Hematopoietic multipotent progenitor cell treated with erythropoietin and hydrocortisone succinate and interleukin-3 and kit ligand, for 17 days (in vitro differentiated cells): ENCODE data around the gene MIB2.
A peak's percentile ranks its signal among the peaks of the same experiment; 100 is the strongest.
"Not testable (repeated sequence)": the region's sequence is repeated elsewhere in the genome, so short reads cannot be mapped to it uniquely, and the experiment has no call there.

Source experiments
- DNase-seq: peaks from one replicate; pipeline ENCODE4 v3.0.0-alpha.2; 2015; ENCODE audit warnings: low spot score

The MIB2 gene

DNA sequence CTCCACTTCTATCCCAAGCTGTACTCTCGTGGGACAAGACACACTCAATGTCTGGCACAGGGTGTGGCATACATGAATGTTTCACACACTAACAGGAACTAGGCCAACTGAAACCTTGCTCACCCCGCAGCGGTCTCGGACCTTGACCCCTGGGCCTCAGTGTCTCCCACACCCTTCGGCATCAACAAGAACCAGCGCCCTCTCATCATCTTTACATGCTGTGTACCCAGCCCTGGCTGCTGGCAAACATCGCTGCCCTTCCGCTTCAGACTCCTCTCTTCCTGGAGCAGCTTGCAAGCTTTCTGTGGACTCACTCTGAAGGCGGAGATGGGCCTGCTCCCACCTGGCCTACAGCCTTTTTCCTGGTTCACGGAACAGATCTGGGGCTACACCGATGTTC lies 33.0 kb downstream of the MIB2 start:
- DNase-seq = not testable (repeated sequence)

GRCh38 chr1:1658583-1659549 lies 43.6 kb downstream of the MIB2 start, which contains the start of gene CDK11B:
TSS of gene CDK11B (minus strand) at chr1:1659004. CDS start at chr1:1657485, 1,519 bp downstream.
- DNase-seq = peak; percentile 97

GRCh38 chr1:1662392-1662791 lies 47.1 kb downstream of the MIB2 start:
- not testable (repeated sequence) for DNase-seq

GRCh38 chr1:1662830-1663560 lies 47.7 kb downstream of the MIB2 start:
- DNase-seq = not testable (repeated sequence)

DNA sequence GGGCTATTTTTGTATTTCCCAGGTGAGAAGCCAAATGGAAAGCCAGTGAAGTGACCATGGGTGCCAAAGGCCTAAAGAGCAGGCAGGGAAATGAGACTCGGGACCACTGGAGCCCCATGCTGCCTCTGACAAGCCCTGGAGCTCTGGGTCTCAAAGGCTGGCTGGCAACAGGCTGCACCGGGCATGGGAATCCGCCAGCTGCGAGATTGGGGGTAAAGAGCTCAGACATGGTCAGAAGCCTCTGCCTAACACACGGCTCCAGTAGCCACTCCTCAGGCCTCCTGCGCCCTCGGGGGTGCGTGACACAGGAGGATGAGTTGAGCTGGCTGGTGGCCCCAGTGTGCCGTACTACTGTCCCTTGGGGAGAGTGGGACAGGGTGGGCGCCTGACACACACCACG lies 49.0 kb downstream of the MIB2 start:
- not testable (repeated sequence) for DNase-seq

GRCh38 chr1:1664941-1665814 lies 49.9 kb downstream of the MIB2 start:
- DNase-seq = no peak

- DNase-seq = peak; percentile 42
These were observed 50.5 kb downstream of the MIB2 start for GRCh38 chr1:1665815-1666251.

DNA sequence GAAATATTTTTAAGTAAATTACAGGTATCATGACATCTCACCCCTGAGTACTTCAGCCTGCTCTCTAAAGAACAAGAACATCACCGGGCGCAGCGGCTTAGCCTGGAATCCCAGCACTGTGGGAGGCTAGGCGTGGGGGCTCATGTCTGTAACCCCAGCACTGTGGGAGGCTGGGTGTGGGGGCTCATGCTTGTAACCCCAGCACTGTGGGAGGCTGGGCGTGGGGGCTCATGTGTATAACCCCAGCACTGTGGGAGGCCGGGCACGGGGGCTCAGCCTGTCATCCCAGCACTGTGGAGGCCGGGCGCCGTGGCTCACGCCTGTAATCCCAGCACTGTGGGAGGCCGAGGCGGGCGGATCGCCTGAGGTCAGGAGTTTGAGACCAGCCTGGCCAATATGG lies 51.2 kb downstream of the MIB2 start:
- DNase-seq = no peak

GRCh38 chr1:1669468-1670440 lies 54.5 kb downstream of the MIB2 start:
- no peak for DNase-seq

DNA sequence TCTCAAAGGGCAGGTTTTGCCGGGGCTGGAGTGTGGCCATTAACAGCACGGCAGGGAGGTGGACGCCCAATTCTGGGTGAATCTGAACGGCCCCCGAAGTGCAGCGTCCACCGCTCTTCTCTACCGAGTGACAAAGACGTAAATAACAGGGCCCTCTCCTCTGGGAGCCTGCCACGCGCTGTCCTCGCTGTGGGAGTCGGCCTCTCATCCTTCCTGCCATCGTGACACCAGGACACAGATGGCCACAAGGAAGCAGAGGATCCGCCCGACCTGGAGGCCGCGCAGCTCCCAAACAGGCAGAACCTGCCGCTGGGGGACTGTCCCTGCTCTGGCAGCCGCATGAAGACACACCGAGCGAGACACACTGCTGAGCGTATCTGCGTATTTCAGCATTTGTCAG lies 55.6 kb downstream of the MIB2 start:
- no peak for DNase-seq

GRCh38 chr1:1671365-1672119 lies 56.2 kb downstream of the MIB2 start:
- DNase-seq = no peak

GRCh38 chr1:1672181-1672965 lies 57.1 kb downstream of the MIB2 start:
- DNase-seq = no peak

DNA sequence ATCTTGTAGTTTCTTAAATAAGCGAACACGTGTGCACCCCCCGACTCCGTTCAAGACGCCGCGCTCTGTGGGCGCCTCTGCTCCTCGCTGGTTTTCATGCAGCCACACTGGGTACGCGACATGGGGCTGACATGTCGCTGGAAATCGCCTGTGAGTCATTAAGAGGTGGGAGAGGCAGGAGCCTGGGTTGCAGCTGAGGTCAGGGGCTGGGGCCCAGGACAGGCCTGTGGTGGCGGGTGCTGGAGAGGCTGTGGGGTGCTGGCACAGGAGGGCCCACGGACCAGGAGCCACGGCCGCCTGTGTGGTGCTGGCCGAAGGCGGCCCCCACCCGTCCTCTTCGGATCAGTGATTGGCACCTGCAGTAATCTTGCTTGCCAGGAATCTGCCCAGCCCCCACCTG lies 59.5 kb downstream of the MIB2 start:
- not testable (repeated sequence) for DNase-seq

- not testable (repeated sequence) for DNase-seq
These were observed 59.9 kb downstream of the MIB2 start for GRCh38 chr1:1675218-1675617.

DNA sequence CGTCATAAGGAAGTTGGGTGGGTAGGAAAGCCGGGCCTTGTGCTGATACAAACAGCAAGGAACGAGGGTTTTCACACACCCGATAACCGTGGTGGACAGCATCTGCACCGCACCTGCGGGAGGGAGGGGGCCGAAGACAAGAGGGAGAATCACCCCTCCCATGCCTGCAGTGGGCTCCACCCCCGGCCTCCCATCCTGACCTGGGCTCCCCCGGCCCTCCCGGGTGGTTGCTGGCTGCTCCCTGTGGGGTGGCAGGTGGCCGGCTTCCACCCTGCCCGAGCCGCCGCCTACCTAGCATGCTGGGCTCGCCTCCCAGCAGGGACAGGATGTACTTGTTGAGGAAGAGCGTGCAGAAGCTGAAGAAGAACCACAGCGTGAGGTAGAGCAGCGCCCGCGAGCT lies 60.8 kb downstream of the MIB2 start:
- DNase-seq = not testable (repeated sequence)

DNA sequence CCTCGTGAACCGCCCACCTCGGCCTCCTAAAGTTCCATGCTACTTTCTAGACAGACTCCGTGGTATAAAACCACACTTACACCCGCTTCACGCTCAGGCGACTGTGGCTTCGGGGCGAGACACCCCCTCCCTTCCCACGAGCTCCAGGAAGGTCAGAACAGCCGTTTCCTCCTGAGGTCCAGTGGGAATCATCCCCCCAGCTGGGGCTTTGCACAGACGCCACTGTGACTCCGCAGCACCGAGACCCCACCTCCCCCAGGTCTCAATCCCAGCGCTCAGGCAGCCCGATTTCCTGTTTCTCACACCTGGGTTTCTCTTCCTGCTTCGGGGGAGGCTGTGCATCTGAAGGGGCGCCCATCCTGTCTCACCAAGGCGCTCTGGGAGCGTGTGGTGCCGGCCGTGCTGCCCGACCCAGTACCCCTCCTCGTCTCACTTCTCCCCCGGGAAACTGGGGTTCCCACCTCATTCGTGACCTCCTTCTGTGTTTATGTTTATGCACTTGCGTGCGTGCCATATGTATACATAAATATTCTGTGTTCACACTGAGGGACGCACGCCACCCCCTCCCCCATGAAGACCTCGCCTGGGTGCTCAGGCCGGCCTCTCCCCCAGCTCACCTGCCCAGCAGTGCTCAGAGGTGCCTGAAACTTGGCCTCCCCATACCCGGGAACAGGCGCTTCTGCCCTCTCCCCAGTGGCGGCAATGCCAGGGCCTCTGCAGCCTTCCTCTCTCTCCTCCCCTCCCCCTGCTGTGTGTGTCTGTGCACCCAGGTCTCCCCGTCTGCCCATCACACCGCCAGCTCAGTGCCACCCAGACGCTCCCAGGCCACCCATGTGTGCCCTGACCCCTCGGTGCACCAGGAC lies 62.6 kb downstream of the MIB2 start:
- DNase-seq = no peak

DNA sequence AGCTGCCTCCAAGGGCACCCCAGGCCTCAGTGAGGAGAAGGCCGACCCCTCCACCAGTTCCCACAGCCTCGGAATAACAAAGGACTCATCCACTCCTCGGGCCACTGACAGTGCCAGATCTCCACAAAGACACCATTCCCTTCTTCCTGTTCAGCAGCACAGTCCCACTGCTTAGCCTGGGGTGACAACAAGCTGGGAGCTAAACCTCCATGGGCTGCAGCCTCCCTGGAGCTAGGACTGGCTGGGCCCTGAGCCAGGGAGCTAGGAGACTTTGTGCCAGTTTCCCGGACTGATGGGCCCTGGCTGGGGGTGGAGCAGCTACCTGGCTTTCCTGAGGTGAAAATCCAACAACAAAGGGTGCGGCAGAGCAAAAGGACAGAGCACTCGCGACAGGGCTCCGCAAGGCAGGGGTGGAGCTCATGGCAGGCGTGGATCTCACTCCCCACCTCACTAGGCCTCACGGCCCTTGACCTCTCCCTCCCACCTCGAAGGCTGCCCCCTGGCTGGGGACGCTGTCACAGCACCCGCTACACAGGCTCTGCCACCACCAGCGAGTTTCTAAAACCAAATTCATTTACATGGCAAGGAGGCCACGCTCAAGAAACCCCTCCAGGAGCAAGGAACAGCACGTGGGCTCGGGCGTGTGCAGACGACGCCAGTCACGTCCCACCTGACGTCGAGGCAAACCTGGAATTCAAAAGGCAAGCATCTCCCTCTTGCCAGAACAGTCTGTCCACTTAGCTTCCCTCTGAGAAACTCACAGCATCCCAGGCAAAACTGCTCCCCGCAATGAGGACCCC lies 63.5 kb downstream of the MIB2 start:
- DNase-seq = no peak
